ENCODE data around the gene COL28A1.

GRCh38 chr7:7526006-7526405, 9.7 kb downstream of the COL28A1 start:
- no peak for TF ChIP-seq REST (IDR thresholded peaks at IDR 0.05; ENCODE audit: insufficient read depth in 1 of 2, low read depth in 2 of 2, low read length in 2 of 2)
- no peak for TF ChIP-seq POLR2AphosphoS5 (IDR thresholded peaks at IDR 0.05; ENCODE audit: low read depth, low read length)

All from PFSK-1 (cell line).